OCI-LY3 (cell line): ENCODE measurements around the gene MMP20.

Source experiments
- H2AFZ ChIP-seq: fragments of 200-600, 300-600 bp; shearing (Covaris generic); 2 replicates; pipeline ENCODE4 v1.6.0; 2014; ENCODE audit warnings: antibody characterized with exemption, low read depth, low read length
- H3K27ac ChIP-seq: fragments of 200-600, 300-600 bp; sonication (generic); 2 replicates; pipeline ENCODE4 v1.5.1; 2014; ENCODE audit warnings: mild to moderate bottlenecking, low read length, moderate library complexity, mixed read lengths
- H3K27me3 ChIP-seq: fragments of 200-600, 300-600 bp; sonication (generic); 2 replicates; pipeline ENCODE4 v1.6.1; 2014; ENCODE audit warnings: low read depth, low read length, mixed read lengths
- H3K36me3 ChIP-seq: fragments of 200-600, 300-600 bp; sonication (generic); replicated peaks from 2 replicates; pipeline ENCODE3; 2014; ENCODE audit warnings: low read depth, low read length, mixed read lengths
- H3K4me1 ChIP-seq: fragments of 300-600, 200-600 bp; sonication (generic); 2 replicates; pipeline ENCODE4 v1.6.1; 2014; ENCODE audit warnings: low read length, mixed read lengths
- H3K4me2 ChIP-seq: fragments of 200-600, 300-600 bp; sonication (generic); 2 replicates; pipeline ENCODE4 v1.6.1; 2014; ENCODE audit warnings: low read length, mixed read lengths
- H3K4me3 ChIP-seq: fragments of 300-600, 200-600 bp; sonication (generic); 2 replicates; pipeline ENCODE4 v1.5.1; 2014; ENCODE audit warnings: antibody characterized with exemption, mild to moderate bottlenecking, low read length, moderate library complexity
- H3K79me2 ChIP-seq: fragments of 300-600, 200-600 bp; shearing (Covaris generic); 2 replicates; pipeline ENCODE4 v1.6.1; 2014; ENCODE audit warnings: mild to moderate bottlenecking, low read length, mixed read lengths
- H3K9ac ChIP-seq: fragments of 300-600, 200-600 bp; shearing (Covaris generic); 2 replicates; pipeline ENCODE4 v1.6.0; 2014; ENCODE audit warnings: mild to moderate bottlenecking, low read length, moderate library complexity
- H3K9me3 ChIP-seq: fragments of 200-600, 300-600 bp; shearing (Covaris generic); 2 replicates; pipeline ENCODE4 v1.6.1; 2014; ENCODE audit warnings: low read length, mixed read lengths; ENCODE audit not compliant: insufficient read depth
- H4K20me1 ChIP-seq: fragments of 200-600, 300-600 bp; sonication (generic); 2 replicates; pipeline ENCODE4 v1.6.1; 2016; ENCODE audit warnings: low read length, mixed read lengths; ENCODE audit not compliant: insufficient read depth
- CTCF ChIP-seq: fragments of 200-600, 300-600 bp; sonication (generic); IDR thresholded peaks from 2 replicates; pipeline ENCODE4 v1.5.1; 2014; ENCODE audit warnings: antibody characterized with exemption, low read length, low read depth
- EZH2phosphoT487 ChIP-seq: fragments of 200-600 bp; shearing (Covaris generic); IDR thresholded peaks from 2 replicates; pipeline ENCODE4 v1.6.1; 2018; ENCODE audit warnings: antibody characterized with exemption, mixed run types, low read depth

Gene MMP20

DNA sequence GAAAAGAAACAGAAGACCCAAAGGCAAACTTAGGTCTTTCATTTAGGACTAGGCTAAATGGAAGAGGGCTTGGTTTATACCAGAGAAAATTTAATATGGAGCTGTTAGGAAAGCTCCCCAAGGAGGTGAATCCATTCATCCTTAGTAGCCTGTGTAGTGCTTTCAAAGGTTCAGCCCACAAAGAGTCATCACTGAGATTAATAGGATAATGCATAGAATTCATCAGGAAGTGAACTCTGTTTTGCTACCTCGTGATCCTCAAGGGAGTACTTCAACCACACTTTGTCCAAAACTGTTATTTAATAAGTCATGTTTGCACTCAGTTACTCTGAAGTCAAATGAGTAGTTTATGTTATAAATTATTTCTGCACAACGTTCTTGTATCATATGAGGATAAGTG is 51.3 kb downstream of the MMP20 start:
- Histone ChIP-seq H3K27ac (no peak overlapping the region), H2AFZ (no peak overlapping the region), H3K4me1 (peaks cover 22% of the 10 kb centered on the region), H3K4me3 (no peak overlapping the region), H3K36me3 (no peaks in the 10 kb centered on the region), H3K4me2 (no peak overlapping the region), H4K20me1 (no peaks in the 10 kb centered on the region), H3K27me3 (peaks cover 3% of the 10 kb centered on the region; the same call in 1 of the 2 replicates), H3K9me3 (no peaks in the 10 kb centered on the region), H3K9ac (no peak overlapping the region), H3K79me2 (no peaks in the 10 kb centered on the region)
- TF ChIP-seq EZH2phosphoT487 (no peak), CTCF (no peak)

GRCh38 chr11:102572554-102573220 is 52.4 kb downstream of the MMP20 start:
- Histone ChIP-seq H3K4me3 (no peak overlapping the region), H3K9me3 (no peaks in the 10 kb centered on the region), H3K27me3 (peaks cover 3% of the 10 kb centered on the region; the same call in 1 of the 2 replicates), H3K27ac (no peak overlapping the region), H3K36me3 (no peaks in the 10 kb centered on the region), H2AFZ (no peak overlapping the region), H4K20me1 (no peaks in the 10 kb centered on the region), H3K4me2 (no peak overlapping the region), H3K9ac (no peak overlapping the region), H3K4me1 (peaks cover 20% of the 10 kb centered on the region), H3K79me2 (no peaks in the 10 kb centered on the region)
- TF ChIP-seq EZH2phosphoT487 (no peak), CTCF (no peak)

DNA sequence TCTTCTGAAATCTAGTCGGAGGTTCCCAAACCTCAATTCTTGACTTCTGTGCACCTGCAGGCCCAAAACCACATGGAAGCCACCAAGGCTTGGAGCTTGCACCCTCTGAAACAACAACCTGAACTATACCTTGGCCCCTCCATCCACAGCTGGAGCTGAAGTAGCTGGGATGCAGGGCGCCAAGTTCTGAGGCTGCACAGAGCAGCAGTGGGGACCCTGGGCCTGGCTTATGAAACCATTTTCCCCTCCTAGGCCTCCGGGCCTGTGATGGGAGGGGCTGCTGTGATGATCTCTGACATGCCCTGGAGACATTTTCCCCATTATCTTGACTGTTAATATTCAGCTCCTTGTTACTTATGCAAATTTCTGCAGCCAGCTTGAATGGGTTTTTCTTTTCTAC is 56.3 kb downstream of the MMP20 start:
- Histone ChIP-seq H3K9me3 (peaks cover 3% of the 10 kb centered on the region; the same call in 1 of the 2 replicates), H3K4me3 (no peak overlapping the region)

GRCh38 chr11:102566112-102566511 is 59.0 kb downstream of the MMP20 start:
- no peak overlapping the region for H3K9ac ChIP-seq
- no peak overlapping the region for H3K27ac ChIP-seq
- no peak overlapping the region for H3K4me3 ChIP-seq
- no peaks in the 10 kb centered on the region for H4K20me1 ChIP-seq
- H3K79me2 ChIP-seq, result no peaks in the 10 kb centered on the region
- TF ChIP-seq EZH2phosphoT487, result no peak
- TF ChIP-seq CTCF, result no peak
- no peaks in the 10 kb centered on the region for H3K36me3 ChIP-seq
- H3K4me2 ChIP-seq, result no peak overlapping the region
- no peak overlapping the region for H2AFZ ChIP-seq
- H3K9me3 ChIP-seq, result peaks cover 3% of the 10 kb centered on the region; the same call in 1 of the 2 replicates
- no peaks in the 10 kb centered on the region for H3K27me3 ChIP-seq
- H3K4me1 ChIP-seq, result peaks cover 25% of the 10 kb centered on the region

More for the DNA sequence above, 56.3 kb downstream of the MMP20 start:
- Histone ChIP-seq H3K79me2 (no peaks in the 10 kb centered on the region), H3K36me3 (no peaks in the 10 kb centered on the region), H3K4me1 (peaks cover 16% of the 10 kb centered on the region), H3K4me2 (no peak overlapping the region), H3K27ac (no peak overlapping the region), H4K20me1 (no peaks in the 10 kb centered on the region), H2AFZ (no peak overlapping the region), H3K9ac (no peak overlapping the region), H3K27me3 (no peaks in the 10 kb centered on the region)
- TF ChIP-seq CTCF (no peak), EZH2phosphoT487 (no peak)
